ENCODE data around the gene SP7.

The SP7 gene

DNA sequence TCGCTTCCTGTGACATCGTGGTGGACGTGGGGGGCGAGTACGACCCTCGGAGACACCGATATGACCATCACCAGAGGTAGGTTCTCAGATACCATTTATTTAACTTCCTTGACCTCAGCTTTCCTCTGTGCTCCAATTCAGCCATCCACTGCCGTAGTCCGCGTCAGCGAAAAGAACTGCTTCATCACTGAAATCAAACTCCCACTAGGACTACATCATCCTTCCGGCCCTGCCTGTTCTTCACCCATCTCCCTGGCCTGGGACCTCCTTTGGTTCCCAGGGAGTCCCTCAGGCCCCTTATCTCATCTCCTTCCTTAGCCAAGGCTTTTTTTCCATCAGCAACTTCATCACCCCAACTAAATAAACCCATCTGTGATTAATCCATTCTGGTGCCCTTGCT lies 36.0 kb downstream of the SP7 start:
- TF ChIP-seq GATA3 (IDR thresholded peaks at IDR 0.05; ENCODE audit: low read depth, low read length) (no peak), GATA2 (IDR thresholded peaks at IDR 0.05; ENCODE audit: low read depth, low read length) (no peak)

GRCh38 chr12:53299454-53300180 lies 36.5 kb downstream of the SP7 start, which contains the start of gene MYG1:
MYG1 (plus strand) TSS chr12:53299695; CDS start chr12:53299738, 43 bp downstream.
- no peak for TF ChIP-seq GATA2 (IDR thresholded peaks at IDR 0.05; ENCODE audit: low read depth, low read length)
- TF ChIP-seq GATA3 (IDR thresholded peaks at IDR 0.05; ENCODE audit: low read depth, low read length), result no peak

GRCh38 chr12:53299101-53299453 lies 37.1 kb downstream of the SP7 start:
- TF ChIP-seq GATA3 (IDR thresholded peaks at IDR 0.05; ENCODE audit: low read depth, low read length) (no peak), GATA2 (IDR thresholded peaks at IDR 0.05; ENCODE audit: low read depth, low read length) (no peak)

- TF ChIP-seq GATA2 (IDR thresholded peaks at IDR 0.05; ENCODE audit: low read depth, low read length) (no peak), GATA3 (IDR thresholded peaks at IDR 0.05; ENCODE audit: low read depth, low read length) (no peak)
Measured at GRCh38 chr12:53298164-53298563, 38.0 kb downstream of the SP7 start.

- no peak for TF ChIP-seq GATA3 (IDR thresholded peaks at IDR 0.05; ENCODE audit: low read depth, low read length)
- TF ChIP-seq GATA2 (IDR thresholded peaks at IDR 0.05; ENCODE audit: low read depth, low read length), result no peak
Measured at GRCh38 chr12:53295891-53296219, 40.3 kb downstream of the SP7 start.

GRCh38 chr12:53295070-53295890 lies 40.9 kb downstream of the SP7 start, which contains the start of gene PFDN5:
PFDN5 (plus strand) TSS chr12:53295542; CDS start chr12:53295568, 26 bp downstream.
- TF ChIP-seq GATA2 (IDR thresholded peaks at IDR 0.05; ENCODE audit: low read depth, low read length), result no peak

DNA sequence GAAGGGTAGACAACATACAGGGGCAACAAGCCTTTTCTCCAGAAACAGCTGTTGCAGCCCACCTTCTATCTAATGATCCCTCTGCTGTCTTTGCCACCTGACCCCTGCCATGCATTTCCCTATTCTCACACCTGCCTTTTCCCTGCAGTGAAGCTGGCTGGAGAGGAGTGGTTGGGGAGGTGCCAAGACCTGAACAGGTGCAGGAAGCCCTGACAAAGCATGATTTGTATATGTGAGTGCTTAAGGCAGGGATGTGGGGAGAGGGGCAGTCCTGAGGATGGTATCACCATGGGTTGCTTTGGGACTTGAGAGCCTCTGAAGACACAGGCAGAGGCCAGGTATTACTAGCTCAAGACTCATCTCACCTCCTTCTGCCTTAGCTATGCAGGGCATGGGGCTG lies 43.7 kb downstream of the SP7 start:
- no peak for TF ChIP-seq GATA2 (IDR thresholded peaks at IDR 0.05; ENCODE audit: low read depth, low read length)
- TF ChIP-seq GATA3 (IDR thresholded peaks at IDR 0.05; ENCODE audit: low read depth, low read length), result no peak

- TF ChIP-seq GATA3 (IDR thresholded peaks at IDR 0.05; ENCODE audit: low read depth, low read length), result no peak
- no peak for TF ChIP-seq GATA2 (IDR thresholded peaks at IDR 0.05; ENCODE audit: low read depth, low read length)
Measured at GRCh38 chr12:53290661-53291060, 45.5 kb downstream of the SP7 start.

- TF ChIP-seq GATA3 (IDR thresholded peaks at IDR 0.05; ENCODE audit: low read depth, low read length) (no peak), GATA2 (IDR thresholded peaks at IDR 0.05; ENCODE audit: low read depth, low read length) (no peak)
Measured at GRCh38 chr12:53289891-53290290, 46.3 kb downstream of the SP7 start.

- TF ChIP-seq GATA2 (IDR thresholded peaks at IDR 0.05; ENCODE audit: low read depth, low read length), result no peak
Measured at GRCh38 chr12:53288322-53288721, 47.8 kb downstream of the SP7 start.

DNA sequence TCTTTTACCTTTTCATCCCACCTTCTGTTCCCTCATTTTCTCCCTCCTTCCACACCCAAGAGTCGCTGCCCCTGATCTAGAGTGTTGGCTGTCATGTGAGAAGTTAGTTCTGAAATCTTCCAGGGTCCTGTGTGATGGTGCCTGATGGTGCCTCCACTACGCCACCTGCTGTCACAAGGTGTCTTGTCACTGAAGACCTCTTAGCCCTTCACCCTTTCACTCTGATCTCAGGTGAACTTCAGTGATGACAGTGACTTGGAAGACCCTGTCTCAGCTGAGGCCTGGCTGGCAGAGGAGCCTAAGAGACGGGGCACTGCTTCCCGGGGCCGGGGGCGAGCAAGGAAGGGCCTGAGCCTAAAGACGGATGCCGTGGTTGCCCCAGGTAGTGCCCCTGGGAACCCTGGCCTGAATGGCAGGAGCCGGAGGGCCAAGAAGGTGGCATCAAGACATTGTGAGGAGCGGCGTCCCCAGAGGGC lies 48.4 kb downstream of the SP7 start:
- TF ChIP-seq GATA3 (IDR thresholded peaks at IDR 0.05; ENCODE audit: low read depth, low read length) (no peak), GATA2 (IDR thresholded peaks at IDR 0.05; ENCODE audit: low read depth, low read length) (no peak)

DNA sequence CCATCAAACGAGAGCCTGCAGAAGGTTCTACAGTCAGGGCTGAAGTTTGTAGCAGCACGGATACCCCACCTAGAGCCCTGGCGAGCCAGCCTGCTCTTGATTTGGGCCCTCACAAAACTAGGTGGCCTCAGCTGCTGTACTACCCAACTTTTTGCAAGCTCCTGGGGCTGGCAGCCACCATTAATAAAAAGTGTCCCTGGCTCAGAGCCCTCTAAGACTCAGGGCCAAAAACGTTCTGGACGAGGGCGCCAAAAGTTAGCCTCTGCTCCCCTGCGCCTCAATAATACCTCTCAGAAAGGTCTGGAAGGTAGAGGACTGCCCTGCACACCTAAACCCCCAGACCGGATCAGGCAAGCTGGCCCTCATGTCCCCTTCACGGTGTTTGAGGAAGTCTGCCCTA lies 49.7 kb downstream of the SP7 start:
- no peak for TF ChIP-seq GATA3 (IDR thresholded peaks at IDR 0.05; ENCODE audit: low read depth, low read length)
- no peak for TF ChIP-seq GATA2 (IDR thresholded peaks at IDR 0.05; ENCODE audit: low read depth, low read length)

- TF ChIP-seq GATA2 (IDR thresholded peaks at IDR 0.05; ENCODE audit: low read depth, low read length) (no peak), GATA3 (IDR thresholded peaks at IDR 0.05; ENCODE audit: low read depth, low read length) (no peak)
Measured at GRCh38 chr12:53279888-53280498, 56.2 kb downstream of the SP7 start.

DNA sequence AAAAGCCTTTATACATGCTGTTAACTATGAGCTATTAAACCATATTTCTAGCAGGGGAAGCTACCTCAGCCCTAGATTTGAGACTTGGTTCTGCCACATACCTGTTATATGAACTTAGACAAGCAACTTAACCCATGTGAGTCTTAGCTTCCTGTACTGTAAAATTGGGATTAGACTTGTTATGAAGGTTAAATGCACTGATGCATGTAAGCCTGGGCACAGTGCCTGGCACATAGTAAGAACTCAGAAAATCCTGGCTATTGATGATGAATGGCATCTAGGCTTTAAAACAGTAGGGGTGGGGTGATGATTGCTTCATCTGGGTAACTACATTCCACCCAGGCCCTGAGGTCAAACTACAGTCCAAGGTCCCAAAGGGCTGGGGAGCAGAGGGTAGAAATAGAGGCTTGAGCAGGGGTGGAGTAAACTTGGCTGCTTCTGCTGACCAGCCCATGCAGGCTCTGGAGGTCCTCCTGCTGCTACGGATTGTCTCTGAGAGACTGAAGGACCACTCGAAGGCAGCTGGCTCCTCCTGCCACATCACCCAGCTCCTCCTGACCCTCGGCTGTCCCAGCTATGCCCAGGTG lies 56.8 kb downstream of the SP7 start:
- TF ChIP-seq GATA3 (IDR thresholded peaks at IDR 0.05; ENCODE audit: low read depth, low read length) (no peak), GATA2 (IDR thresholded peaks at IDR 0.05; ENCODE audit: low read depth, low read length) (no peak)

Measured in SH-SY5Y (cell line).